ENCODE results near the gene GRB10. TPM values are rescaled to one million over a fixed set of nuclear protein-coding genes. Genes with fewer than 3 reads are reported as not detected.

GRB10 gene
- total and polyA plus RNA-seq, 11 donors = 14.7 to 38.2 (median 28.0) TPM

- WGBS, 4 donors = 40 to 54% (median 49%) methylated on average over 3 of the region's 3 CpGs
- Histone ChIP-seq H3K27me3 (no peaks in the 10 kb centered on the region), H3K9me3 (no peaks in the 10 kb centered on the region), H3K4me1 (peaks cover 0 to 85% (median 61%) of the 10 kb centered on the region in 12 donors), H3K36me3 (peaks cover 0 to 9% (median 0%) of the 10 kb centered on the region in 9 donors), H3K4me3 (no peak overlapping the region), H3K27ac (peak overlapping the region in 10 of 12 donors; percentile 1 to 64 (median 42))
- intact Hi-C loops (cut with DNase I) = loop anchor here in 1 of 10 donors (10.0 kb wide), 1 partner anchor 142 kb away; no protein-coding TSS in a partner anchor
- TF ChIP-seq CTCF (IDR thresholded peaks at IDR 0.05) (peak in 2 of 12 donors; percentile 12 to 24), POLR2A (IDR thresholded peaks at IDR 0.05) (no peak)
- DNase-seq (no peak), ATAC-seq (peak; percentile 14 to 56 (median 24))
Observed at GRCh38 chr7:50712252-50713122, 70.2 kb downstream of the GRB10 start.

GRCh38 chr7:50711271-50712175 is 71.2 kb downstream of the GRB10 start:
- ATAC-seq (peak in 3 of 4 donors; percentile 24 to 38 (median 25)), DNase-seq (peak in 3 of 5 donors; percentile 42 to 62 (median 56))
- TF ChIP-seq CTCF (IDR thresholded peaks at IDR 0.05) (no peak), POLR2A (IDR thresholded peaks at IDR 0.05) (no peak)
- WGBS, 4 donors = 61 to 67% (median 63%) methylated on average over 14 of the region's 14 CpGs
- H3K4me3 ChIP-seq = no peak overlapping the region
- H3K27ac ChIP-seq = peak overlapping the region in 3 of 12 donors; percentile 18 to 61 (median 32)
- peaks cover 0 to 9% (median 0%) of the 10 kb centered on the region in 9 donors for H3K36me3 ChIP-seq
- H3K27me3 ChIP-seq = no peaks in the 10 kb centered on the region
- H3K4me1 ChIP-seq = peaks cover 0 to 83% (median 60%) of the 10 kb centered on the region in 12 donors
- intact Hi-C loops (cut with DNase I) = loop anchor here in 1 of 10 donors (10.0 kb wide), 1 partner anchor 143 kb away; no protein-coding TSS in a partner anchor
- no peaks in the 10 kb centered on the region for H3K9me3 ChIP-seq

GRCh38 chr7:50710441-50711154 is 72.1 kb downstream of the GRB10 start:
- intact Hi-C loops (cut with DNase I) = loop anchor here in 1 of 10 donors (10.0 kb wide), 1 partner anchor 144 kb away; no protein-coding TSS in a partner anchor
- Histone ChIP-seq H3K36me3 (peaks cover 0 to 9% (median 0%) of the 10 kb centered on the region in 9 donors), H3K4me1 (peaks cover 0 to 82% (median 53%) of the 10 kb centered on the region in 12 donors), H3K27ac (peak overlapping the region in 1 of 12 donors; percentile 61), H3K27me3 (no peaks in the 10 kb centered on the region), H3K9me3 (no peaks in the 10 kb centered on the region), H3K4me3 (no peak overlapping the region)
- DNase-seq (no peak), ATAC-seq (no peak)
- TF ChIP-seq POLR2A (IDR thresholded peaks at IDR 0.05) = no peak
- no peak for TF ChIP-seq CTCF (IDR thresholded peaks at IDR 0.05)
- 94 to 96% (median 95%) methylated on average over 15 of the region's 15 CpGs for WGBS, 4 donors
